Spleen (tissue), 3 donors: ENCODE results near the gene ZMIZ2.

Source experiments
- POLR2A ChIP-seq, 3 donors: fragments of 450-650 bp; IDR thresholded peaks; one replicate each; pipeline ENCODE4 v1.5.1; 2017; ENCODE audit warnings: antibody characterized with exemption in 3 of 3, mild to moderate bottlenecking in 1 of 3
- POLR2AphosphoS5 ChIP-seq, 3 donors: sonication (generic); formaldehyde crosslinking; IDR thresholded peaks; one replicate each; pipeline ENCODE4 v1.5.1; 2017; ENCODE audit warnings: antibody characterized with exemption in 3 of 3

- TF ChIP-seq POLR2A (IDR thresholded peaks at IDR 0.05) (no peak), POLR2AphosphoS5 (IDR thresholded peaks at IDR 0.05) (no peak)
These were observed 44.7 kb upstream of the ZMIZ2 start for GRCh38 chr7:44703921-44704320.
